CD4-positive, alpha-beta T cell treated with Interleukin-6 for 4 hours (primary cell): ENCODE results near the gene PLA2G12A.

Source experiments
- DNase-seq: peaks from one replicate; pipeline ENCODE4 v3.0.0-alpha.2; 2020; ENCODE audit warnings: mixed read lengths

PLA2G12A gene

GRCh38 chr4:109729718-109730618 is at the start of gene PLA2G12A:
PLA2G12A (minus strand) TSS chr4:109730070; CDS start chr4:109729809, 261 bp downstream.
- DNase-seq: peak; percentile 85

GRCh38 chr4:109764789-109765402 is 35.0 kb upstream of the PLA2G12A start:
- DNase-seq: no peak

GRCh38 chr4:109764376-109764775 is 34.5 kb upstream of the PLA2G12A start:
- no peak for DNase-seq

GRCh38 chr4:109760682-109761081 is 30.8 kb upstream of the PLA2G12A start:
- no peak for DNase-seq

- no peak for DNase-seq
These were observed 25.8 kb upstream of the PLA2G12A start for GRCh38 chr4:109755656-109756055.

- no peak for DNase-seq
These were observed 24.4 kb upstream of the PLA2G12A start for GRCh38 chr4:109754093-109754857.

- no peak for DNase-seq
These were observed 22.7 kb upstream of the PLA2G12A start for GRCh38 chr4:109752525-109752924.

GRCh38 chr4:109751852-109752251 is 22.0 kb upstream of the PLA2G12A start:
- DNase-seq: no peak

GRCh38 chr4:109750652-109751244 is 20.9 kb upstream of the PLA2G12A start:
- DNase-seq: no peak

GRCh38 chr4:109749388-109750082 is 19.7 kb upstream of the PLA2G12A start:
- DNase-seq: no peak

- DNase-seq: no peak
These were observed 18.2 kb upstream of the PLA2G12A start for GRCh38 chr4:109748114-109748513.

GRCh38 chr4:109746728-109747127 is 16.9 kb upstream of the PLA2G12A start:
- no peak for DNase-seq

- DNase-seq: no peak
These were observed 16.0 kb upstream of the PLA2G12A start for GRCh38 chr4:109745830-109746229.

- DNase-seq: no peak
These were observed 9.7 kb upstream of the PLA2G12A start for GRCh38 chr4:109739547-109739946.

GRCh38 chr4:109738104-109738872 is 8.4 kb upstream of the PLA2G12A start:
- DNase-seq: no peak

GRCh38 chr4:109735566-109736365 is 5.9 kb upstream of the PLA2G12A start:
- DNase-seq: no peak

- no peak for DNase-seq
These were observed 3.9 kb upstream of the PLA2G12A start for GRCh38 chr4:109733728-109734127.

GRCh38 chr4:109730619-109731545 is 1.0 kb upstream of the PLA2G12A start:
- DNase-seq: no peak

- no peak for DNase-seq
These were observed 653 bp downstream of the PLA2G12A start for GRCh38 chr4:109729117-109729717.
